Amniotic epithelial cell (primary cell): ENCODE results near the gene PIGX.
A peak's percentile ranks its signal among the peaks of the same experiment; 100 is the strongest.

Experiments used
- DNase-seq: peaks from one replicate; pipeline ENCODE4 v3.0.0-alpha.2; 2010; ENCODE audit warnings: low read depth

Gene PIGX

GRCh38 chr3:196711838-196712513, at the start of gene PIGX, which contains the start of gene CEP19:
Gene PIGX (plus strand): TSS chr3:196712377.
Gene CEP19 (minus strand): TSS chr3:196712250. CDS start chr3:196708657, 3,593 bp downstream.
- DNase-seq = peak; percentile 80

GRCh38 chr3:196662711-196663571, 49.2 kb upstream of the PIGX start:
- DNase-seq = peak; percentile 96

- peak; percentile 76 for DNase-seq
Measured at GRCh38 chr3:196666001-196666867, 45.9 kb upstream of the PIGX start.

- DNase-seq = no peak
Measured at GRCh38 chr3:196667056-196667825, 44.9 kb upstream of the PIGX start.

- DNase-seq = no peak
Measured at GRCh38 chr3:196670339-196670738, 41.8 kb upstream of the PIGX start.

GRCh38 chr3:196673632-196674031, 38.5 kb upstream of the PIGX start:
- DNase-seq = no peak

GRCh38 chr3:196677353-196677752, 34.8 kb upstream of the PIGX start:
- peak; percentile 9 for DNase-seq

- no peak for DNase-seq
Measured at GRCh38 chr3:196677931-196678330, 34.2 kb upstream of the PIGX start.

- DNase-seq = peak; percentile 45
Measured at GRCh38 chr3:196684548-196685407, 27.4 kb upstream of the PIGX start.

- no peak for DNase-seq
Measured at GRCh38 chr3:196686436-196686835, 25.7 kb upstream of the PIGX start.

- peak; percentile 97 for DNase-seq
Measured at GRCh38 chr3:196688349-196688748, 23.8 kb upstream of the PIGX start.

GRCh38 chr3:196689941-196690660, 22.1 kb upstream of the PIGX start:
- no peak for DNase-seq

- no peak for DNase-seq
Measured at GRCh38 chr3:196691386-196691785, 20.8 kb upstream of the PIGX start.

- peak; percentile 26 for DNase-seq
Measured at GRCh38 chr3:196694202-196694638, 18.0 kb upstream of the PIGX start.

GRCh38 chr3:196694941-196695848, 17.0 kb upstream of the PIGX start:
- no peak for DNase-seq

- no peak for DNase-seq
Measured at GRCh38 chr3:196695849-196696226, 16.3 kb upstream of the PIGX start.

GRCh38 chr3:196697270-196697669, 14.9 kb upstream of the PIGX start:
- DNase-seq = no peak

GRCh38 chr3:196699749-196700148, 12.4 kb upstream of the PIGX start:
- peak; percentile 29 for DNase-seq

GRCh38 chr3:196700801-196701200, 11.4 kb upstream of the PIGX start:
- peak; percentile 47 for DNase-seq
